ENCODE results near the gene PICALM. TPM values are rescaled to one million over a fixed set of nuclear protein-coding genes. Genes with fewer than 3 reads are reported as not detected.

Gene PICALM
- total and polyA plus RNA-seq, 9 of the 15 experiments (the other 6 are each of a cell fraction or from before 2014, with no cell fraction given), result 41.3 to 990 (median 309) TPM

GRCh38 chr11:86034710-86035109 is 34.2 kb downstream of the PICALM start:
- DNase-seq (ENCODE audit: extremely low read depth in 1 of 4, low spot score in 3 of 4) (no peak), ATAC-seq (no peak), FAIRE-seq (no peak)
- H3K9me3 ChIP-seq (replicated peaks; ENCODE audit: control insufficient read depth, insufficient read depth, low read depth, low read length), result no peaks in the 10 kb centered on the region
- H3K9me1 ChIP-seq (ENCODE audit: control insufficient read depth, insufficient read depth, low read length), result peaks cover 3% of the 10 kb centered on the region
- in situ Hi-C loops (cut with MboI) (no loop called here), intact Hi-C loops (cut with micrococcal nuclease) (no loop called here)
- ChIA-PET CTCF (ENCODE audit: low intra/inter-chr PET ratio) (no interaction called here), POLR2A (interaction anchor here (1.0 kb wide), 1 partner anchor 42 kb away, joined by 3 read pairs; no protein-coding TSS in a partner anchor)
- WGBS (ENCODE audit: insufficient coverage, low coverage, missing lambda C conversion rate), result 53% methylated on average over 2 of the region's 2 CpGs
- no peak overlapping the region for H3K4me3 ChIP-seq
- H3K4me1 ChIP-seq (replicated peaks in 1 of 2; ENCODE audit: control insufficient read depth in 2 of 2, insufficient read depth in 2 of 2, low read length in 2 of 2), result peaks cover 3 to 27% of the 10 kb centered on the region in 2 experiments; a peak in 4 of 5 replicates
- H3K27ac ChIP-seq (ENCODE audit: extremely low read depth, low read depth, low read length), result peak overlapping the region; percentile 49; the same call in 1 of the 3 replicates
- no peaks in the 10 kb centered on the region for H3K27me3 ChIP-seq (ENCODE audit: control insufficient read depth in 2 of 2, insufficient read depth in 2 of 2, low read length in 2 of 2)
- H3K36me3 ChIP-seq (ENCODE audit: control insufficient read depth, insufficient read depth, low read length), result peaks cover 63% of the 10 kb centered on the region
- H3K4me2 ChIP-seq (ENCODE audit: insufficient read depth, low read length), result no peak overlapping the region
- H2AFZ ChIP-seq (ENCODE audit: low read depth, low read length), result no peak overlapping the region
- peak overlapping the region in 1 of 2 experiments; percentile 2; a peak in 1 of 4 replicates for H3K9ac ChIP-seq (ENCODE audit: insufficient read depth in 1 of 2, low read depth in 2 of 2, low read length in 2 of 2)
- no TSS peak for BruUV-seq (replicated peaks)
- H3K79me2 ChIP-seq (ENCODE audit: control insufficient read depth, insufficient read depth, low read length), result peaks cover 97% of the 10 kb centered on the region
- peaks cover 5% of the 10 kb centered on the region; the same call in 1 of the 2 replicates for H4K20me1 ChIP-seq (replicated peaks; ENCODE audit: control insufficient read depth, insufficient read depth, low read length)
- TF ChIP-seq CCNT2 (IDR thresholded peaks at IDR 0.05; ENCODE audit: borderline replicate concordance, extremely low read depth, insufficient read length, low read depth, low read length) (no peak), MAZ (CRISPR knock-in tag; conservative IDR thresholded peaks at IDR 0.05 in 1 of 2, IDR thresholded peaks at IDR 0.05 in 1 of 2) (0 out of 4 replicates have a peak, but pooled peaks of 1 of the 2 experiments have one; percentile 26), TRIM24 (IDR thresholded peaks at IDR 0.05) (no peak), TAL1 (IDR thresholded peaks at IDR 0.05) (peak; percentile 11; the same call in 1 of the 2 replicates), MEIS2 (IDR thresholded peaks at IDR 0.05; ENCODE audit: partially characterized antibody) (peak; percentile 87), RBM22 (IDR thresholded peaks at IDR 0.05; ENCODE audit: low read depth, low read length, poor library complexity, severe bottlenecking) (no peak), TRIM25 (IDR thresholded peaks at IDR 0.05; ENCODE audit: borderline replicate concordance) (no peak), FOXA3 (CRISPR knock-in tag; conservative IDR thresholded peaks at IDR 0.05 in 1 of 2, IDR thresholded peaks at IDR 0.05 in 1 of 2) (peak in 1 of 2 experiments; percentile 91; a peak in 2 of 4 replicates), SOX6 (IDR thresholded peaks at IDR 0.05) (peak; percentile 77), ZFX (CRISPR knock-in tag; IDR thresholded peaks at IDR 0.05) (no peak), ZNF639 (CRISPR knock-in tag; conservative IDR thresholded peaks at IDR 0.05 in 1 of 2, IDR thresholded peaks at IDR 0.05 in 1 of 2) (no peak), MTA2 (IDR thresholded peaks at IDR 0.05; ENCODE audit: low read depth) (no peak)
- TF ChIP-seq, protein P1, sequence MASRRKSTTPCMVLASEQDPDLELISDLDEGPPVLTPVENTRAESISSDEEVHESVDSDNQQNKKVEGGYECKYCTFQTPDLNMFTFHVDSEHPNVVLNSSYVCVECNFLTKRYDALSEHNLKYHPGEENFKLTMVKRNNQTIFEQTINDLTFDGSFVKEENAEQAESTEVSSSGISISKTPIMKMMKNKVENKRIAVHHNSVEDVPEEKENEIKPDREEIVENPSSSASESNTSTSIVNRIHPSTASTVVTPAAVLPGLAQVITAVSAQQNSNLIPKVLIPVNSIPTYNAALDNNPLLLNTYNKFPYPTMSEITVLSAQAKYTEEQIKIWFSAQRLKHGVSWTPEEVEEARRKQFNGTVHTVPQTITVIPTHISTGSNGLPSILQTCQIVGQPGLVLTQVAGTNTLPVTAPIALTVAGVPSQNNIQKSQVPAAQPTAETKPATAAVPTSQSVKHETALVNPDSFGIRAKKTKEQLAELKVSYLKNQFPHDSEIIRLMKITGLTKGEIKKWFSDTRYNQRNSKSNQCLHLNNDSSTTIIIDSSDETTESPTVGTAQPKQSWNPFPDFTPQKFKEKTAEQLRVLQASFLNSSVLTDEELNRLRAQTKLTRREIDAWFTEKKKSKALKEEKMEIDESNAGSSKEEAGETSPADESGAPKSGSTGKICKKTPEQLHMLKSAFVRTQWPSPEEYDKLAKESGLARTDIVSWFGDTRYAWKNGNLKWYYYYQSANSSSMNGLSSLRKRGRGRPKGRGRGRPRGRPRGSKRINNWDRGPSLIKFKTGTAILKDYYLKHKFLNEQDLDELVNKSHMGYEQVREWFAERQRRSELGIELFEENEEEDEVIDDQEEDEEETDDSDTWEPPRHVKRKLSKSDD (conservative IDR thresholded peaks at IDR 0.05; ENCODE audit: low read length), result no peak
- TF ChIP-seq, protein P2, sequence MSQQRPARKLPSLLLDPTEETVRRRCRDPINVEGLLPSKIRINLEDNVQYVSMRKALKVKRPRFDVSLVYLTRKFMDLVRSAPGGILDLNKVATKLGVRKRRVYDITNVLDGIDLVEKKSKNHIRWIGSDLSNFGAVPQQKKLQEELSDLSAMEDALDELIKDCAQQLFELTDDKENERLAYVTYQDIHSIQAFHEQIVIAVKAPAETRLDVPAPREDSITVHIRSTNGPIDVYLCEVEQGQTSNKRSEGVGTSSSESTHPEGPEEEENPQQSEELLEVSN (IDR thresholded peaks at IDR 0.05; ENCODE audit: borderline replicate concordance in 1 of 2, extremely low read depth in 1 of 2, insufficient read depth in 1 of 2, insufficient read length in 1 of 2, low read depth in 1 of 2, low read length in 1 of 2, poor library complexity in 1 of 2, severe bottlenecking in 1 of 2), result no peak

Measured in K562 (cell line).